Daoy (cell line): ENCODE results near the gene PPARG. TPM values are rescaled to one million over a fixed set of nuclear protein-coding genes. Genes with fewer than 3 reads are reported as not detected.
A peak's percentile ranks its signal among the peaks of the same experiment; 100 is the strongest.
"Not testable (repeated sequence)": the region's sequence is repeated elsewhere in the genome, so short reads cannot be mapped to it uniquely, and the experiment has no call there.

Source experiments
- DNase-seq: peaks from one replicate; pipeline ENCODE4 v3.0.0-alpha.2; 2015; ENCODE audit warnings: low read depth
- total RNA-seq: library from RNA; depleted of rRNA; stranded (reverse); fragments of >200 nt; shearing (Covaris generic); gene quantifications from 2 replicates; pipeline ENCODE4 v1.2.3, GENCODE V29; 2014

PPARG gene
- total RNA-seq, 1 experiment from 2014 or later = 76.2 TPM

DNA sequence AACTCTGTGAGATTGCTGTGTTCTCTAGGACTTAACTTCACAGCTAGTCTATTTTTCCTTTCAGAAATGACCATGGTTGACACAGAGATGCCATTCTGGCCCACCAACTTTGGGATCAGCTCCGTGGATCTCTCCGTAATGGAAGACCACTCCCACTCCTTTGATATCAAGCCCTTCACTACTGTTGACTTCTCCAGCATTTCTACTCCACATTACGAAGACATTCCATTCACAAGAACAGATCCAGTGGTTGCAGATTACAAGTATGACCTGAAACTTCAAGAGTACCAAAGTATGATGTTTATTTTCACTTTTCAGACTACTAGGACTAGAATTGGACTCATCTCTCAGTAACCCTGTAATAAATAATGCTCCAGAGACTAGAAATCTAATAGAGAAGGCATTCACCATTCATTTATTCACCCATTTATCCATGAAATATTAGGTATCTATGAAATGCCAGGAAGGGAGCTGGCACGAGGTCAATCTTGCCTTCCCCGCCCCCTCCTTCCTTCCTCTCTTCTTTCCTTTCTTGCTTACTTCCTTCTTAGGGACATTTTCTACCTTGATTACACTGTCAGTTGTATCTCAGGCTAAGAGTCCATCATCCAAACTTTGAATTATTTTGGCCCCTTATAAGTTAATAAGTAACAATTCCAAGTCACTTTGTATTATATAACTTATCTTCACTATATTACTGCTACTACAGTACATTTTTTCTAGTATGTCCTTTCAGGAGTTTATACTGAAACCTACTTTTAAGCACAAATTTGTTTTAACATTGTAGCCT, 91.0 kb downstream of the PPARG start:
- DNase-seq = no peak

DNA sequence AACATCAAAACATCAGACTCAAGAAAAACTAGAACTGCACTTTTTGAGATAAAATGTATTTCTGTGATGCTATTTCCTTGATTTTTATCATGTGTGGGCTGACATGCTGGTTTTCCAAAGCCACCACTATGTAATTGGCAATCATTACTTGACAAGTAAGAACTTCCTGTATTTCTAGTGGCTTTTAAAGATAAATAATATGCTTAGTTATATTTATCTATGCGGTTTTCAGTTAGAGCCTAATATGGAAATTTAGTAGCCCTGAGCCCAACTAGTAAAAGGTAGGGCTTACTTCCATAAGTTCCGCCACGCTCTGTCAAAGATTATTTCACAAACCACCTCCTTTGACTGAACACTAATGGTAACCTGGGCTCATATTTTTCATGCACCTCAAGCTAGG, 91.6 kb downstream of the PPARG start:
- DNase-seq = no peak

DNA sequence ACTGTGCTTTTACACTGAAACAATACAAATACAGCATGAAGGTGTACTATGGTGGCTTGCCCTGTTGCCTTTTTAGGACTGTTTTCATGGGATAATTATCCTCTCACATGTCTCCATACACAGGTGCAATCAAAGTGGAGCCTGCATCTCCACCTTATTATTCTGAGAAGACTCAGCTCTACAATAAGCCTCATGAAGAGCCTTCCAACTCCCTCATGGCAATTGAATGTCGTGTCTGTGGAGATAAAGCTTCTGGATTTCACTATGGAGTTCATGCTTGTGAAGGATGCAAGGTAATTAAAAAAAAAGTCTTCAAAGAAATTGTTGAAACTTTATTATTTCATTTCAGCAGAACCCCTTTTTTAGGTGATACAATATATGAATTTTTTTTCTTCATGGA, 92.3 kb downstream of the PPARG start:
- no peak for DNase-seq

DNA sequence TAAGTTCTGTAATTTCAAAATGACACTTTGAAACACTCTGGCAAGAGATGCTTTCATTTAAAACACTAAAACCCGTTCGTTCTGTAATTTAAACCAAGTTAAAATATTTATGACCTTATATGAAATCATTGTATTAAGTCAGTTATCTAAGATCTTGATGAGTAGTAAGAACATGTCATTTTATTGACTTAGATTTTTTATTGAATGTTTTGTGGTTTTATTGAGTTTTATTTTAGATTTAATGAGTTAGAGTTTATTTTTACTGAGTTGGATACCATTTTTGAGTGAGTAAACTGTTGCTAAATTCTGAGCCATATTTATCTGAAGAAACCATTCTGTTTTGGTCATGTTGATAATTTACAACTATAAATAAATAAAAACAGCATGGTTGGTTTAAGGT, 94.3 kb downstream of the PPARG start:
- DNase-seq = no peak

DNA sequence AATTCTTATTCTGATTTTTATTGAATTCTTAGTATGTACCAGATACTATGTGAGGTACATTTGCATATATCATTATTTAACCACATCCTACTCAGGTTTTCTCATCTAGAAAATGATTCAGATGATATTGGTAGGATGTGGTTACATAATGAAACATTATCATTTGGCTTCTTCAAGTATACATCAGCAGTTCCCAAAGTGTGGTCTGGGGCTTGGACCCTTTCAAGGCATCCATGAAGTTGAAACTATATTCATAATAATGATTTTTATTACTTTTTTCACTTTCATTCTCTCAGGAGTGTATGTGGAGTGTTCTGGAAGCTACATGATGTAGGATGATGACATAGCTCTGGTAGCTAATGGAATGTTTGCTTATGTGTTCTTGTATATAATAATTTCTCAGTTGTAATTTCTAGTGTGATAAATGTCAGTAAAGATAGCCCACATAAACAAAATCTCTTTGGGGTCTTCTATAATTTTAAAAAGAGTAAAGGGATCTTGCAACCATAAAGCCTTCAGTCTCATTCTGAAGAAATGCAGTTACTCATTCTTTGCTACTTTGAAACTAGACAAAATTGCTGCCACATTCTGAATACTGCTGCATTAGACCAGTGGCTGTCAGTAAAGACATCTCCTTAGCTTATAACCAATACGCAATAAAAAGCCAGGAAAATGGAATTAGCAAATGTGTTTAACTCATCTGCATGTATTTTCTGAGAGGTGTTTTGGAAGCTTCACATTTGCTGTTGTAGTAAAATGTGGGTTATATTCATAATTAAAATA, 95.8 kb downstream of the PPARG start:
- DNase-seq = no peak

DNA sequence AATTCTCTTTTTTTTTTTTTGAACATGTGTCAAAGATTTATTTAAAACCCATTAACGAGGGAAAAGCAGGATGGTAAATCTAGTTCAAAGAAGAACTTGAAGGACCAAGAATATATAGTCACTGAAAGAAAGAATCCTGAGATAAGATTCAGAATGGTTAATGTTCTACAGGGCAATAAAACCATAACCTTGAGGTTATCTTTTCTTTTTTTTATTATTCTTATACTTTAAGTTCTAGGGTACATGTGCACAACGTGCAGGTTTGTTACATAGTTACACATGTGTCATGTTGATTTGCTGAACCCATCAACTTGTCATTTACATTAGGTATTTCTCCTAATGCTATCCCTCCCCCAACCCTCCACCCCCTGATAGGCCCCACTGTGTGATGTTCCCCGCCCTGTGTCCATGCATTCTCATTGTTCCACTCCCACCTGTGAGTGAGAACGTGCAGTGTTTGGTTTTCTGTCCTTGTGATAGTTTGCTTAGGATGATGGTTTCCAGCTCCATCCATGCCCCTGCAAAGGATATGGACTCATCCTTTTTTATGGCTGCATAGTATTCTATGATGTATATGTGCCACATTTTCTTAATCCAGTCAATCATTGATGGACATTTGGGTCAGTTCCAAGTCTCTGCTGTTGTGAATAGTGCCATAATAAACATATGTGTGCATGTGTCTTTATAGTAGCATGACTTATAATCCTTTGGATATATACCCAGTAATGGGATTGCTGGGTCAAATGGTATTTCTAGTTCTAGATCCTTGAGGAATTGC, 97.8 kb downstream of the PPARG start:
- DNase-seq = not testable (repeated sequence)

DNA sequence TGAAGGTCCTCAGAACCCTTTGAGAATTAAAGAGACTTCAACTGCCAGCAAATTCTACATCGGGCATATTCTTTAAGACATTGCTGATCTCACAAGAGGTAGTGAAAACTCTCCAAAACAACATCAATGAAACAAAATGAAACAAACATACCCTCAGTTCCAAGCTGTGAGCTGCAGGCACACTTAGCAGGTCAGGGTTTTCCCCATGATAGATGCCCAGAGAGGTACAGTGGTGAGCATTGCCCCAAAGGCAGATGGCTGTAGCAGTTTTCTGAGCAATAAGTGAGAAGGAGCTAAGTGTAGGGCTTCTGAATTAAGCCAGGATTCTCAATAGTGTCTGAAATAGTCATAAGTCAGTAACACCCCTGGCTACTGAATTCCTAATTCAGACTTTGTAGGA, 99.3 kb downstream of the PPARG start:
- no peak for DNase-seq

DNA sequence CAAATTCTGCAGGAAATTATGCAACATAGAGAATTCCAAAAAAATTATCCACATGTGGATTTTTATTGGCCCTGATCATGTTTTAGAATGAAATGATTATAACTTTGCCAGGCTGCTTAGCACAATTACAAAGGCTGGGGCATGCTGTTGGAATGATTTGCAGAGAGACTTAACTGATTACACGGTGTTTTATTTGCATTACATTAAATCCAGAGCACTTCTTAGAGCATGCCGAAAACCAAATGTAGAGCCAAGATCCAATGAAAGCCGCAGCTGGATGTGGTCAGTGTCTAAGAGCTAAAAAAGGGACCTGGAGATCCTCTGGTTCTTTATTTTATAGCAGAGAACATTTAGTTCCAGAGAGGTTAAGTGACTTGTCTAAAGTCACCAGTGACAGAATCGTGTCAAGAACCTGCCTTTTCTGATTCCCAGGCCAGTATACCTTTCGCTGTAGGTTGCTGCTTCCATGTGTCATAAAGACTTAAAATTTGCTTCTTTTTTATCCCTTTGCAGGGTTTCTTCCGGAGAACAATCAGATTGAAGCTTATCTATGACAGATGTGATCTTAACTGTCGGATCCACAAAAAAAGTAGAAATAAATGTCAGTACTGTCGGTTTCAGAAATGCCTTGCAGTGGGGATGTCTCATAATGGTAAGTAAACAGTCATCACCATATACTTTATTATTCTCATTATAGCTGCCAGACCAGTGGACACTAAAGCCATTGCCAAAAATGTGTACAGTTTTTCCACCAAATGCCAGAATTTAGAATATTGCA, 103.4 kb downstream of the PPARG start:
- no peak for DNase-seq

DNA sequence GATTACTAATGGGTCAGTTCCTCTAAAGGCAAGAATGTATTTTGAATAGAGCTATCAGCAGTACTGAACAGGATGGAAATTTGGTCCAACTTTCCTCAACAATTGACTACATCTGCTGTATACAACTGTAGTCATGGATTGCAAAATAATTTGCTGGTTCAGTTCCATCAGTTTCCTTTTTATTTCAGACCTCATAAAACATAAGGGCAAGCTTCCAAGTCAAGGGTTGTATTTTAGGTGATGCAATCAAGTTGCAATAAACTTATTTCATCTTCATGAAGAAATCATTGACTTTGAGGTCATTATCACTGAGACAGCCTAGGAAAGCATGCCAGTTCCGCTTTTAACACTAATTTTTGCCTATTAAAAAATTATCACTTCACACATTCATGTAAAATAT, 105.0 kb downstream of the PPARG start:
- DNase-seq = no peak

DNA sequence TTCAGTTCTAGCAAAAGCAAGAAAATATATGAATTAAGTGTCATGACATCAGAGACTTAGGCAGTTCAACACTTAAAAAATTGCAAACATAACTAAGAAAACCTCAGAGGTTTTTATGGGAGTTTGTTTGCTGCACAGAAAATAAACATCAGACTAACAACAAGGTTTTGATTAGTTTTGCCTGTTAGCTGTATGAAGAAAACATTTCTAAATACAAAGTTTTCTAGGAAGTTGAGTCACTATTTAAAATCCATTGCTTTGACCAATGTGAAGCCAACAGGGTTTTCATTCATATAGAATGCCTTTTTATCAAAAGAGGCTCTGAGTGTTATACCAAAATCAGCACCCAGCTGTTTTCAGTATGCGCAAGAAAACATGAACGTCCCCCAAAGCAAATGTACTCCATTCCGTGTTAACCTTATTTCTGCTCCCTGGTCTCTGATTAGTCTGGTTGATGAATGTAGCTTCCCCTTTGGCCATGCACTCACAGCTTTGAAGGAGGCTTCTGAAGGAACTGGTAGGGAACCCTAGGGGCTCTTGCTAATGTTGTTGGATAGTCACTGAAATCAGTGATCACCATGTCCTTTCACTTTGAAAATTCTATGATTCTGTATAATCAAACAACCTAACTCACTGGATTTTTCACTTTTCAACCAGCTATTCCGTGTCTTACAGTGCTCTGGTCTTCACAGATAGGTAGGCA, 105.8 kb downstream of the PPARG start:
- DNase-seq = no peak

DNA sequence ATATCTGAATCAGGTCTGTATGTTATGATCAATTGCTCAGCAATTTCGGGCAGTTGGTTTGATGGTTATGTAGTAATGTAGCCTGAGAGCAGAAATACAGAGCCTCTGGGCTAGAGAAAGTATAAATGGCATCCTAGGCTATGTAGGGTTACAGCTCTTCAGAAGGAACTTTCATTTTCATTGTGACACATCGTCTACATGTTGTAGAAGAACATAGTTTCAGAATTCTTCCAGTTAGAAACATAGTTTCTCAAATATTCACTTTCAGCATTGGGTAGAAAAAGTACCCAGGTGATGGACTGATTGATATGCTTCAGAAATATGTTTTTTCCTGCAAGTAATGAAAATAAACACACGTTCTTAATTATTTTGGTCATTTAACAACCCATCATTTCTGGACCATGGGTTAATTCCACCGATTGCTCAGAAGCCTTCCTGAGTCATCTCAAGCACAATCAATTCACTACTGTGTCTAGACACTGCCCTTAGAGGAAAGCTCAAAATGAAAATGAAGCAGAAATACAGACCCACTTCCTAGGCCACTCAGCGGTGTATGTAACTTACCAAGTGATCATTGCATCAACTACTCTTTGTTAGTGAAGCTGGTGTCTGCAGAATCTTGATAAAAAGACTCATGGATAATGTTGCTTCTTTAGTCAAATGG, 106.6 kb downstream of the PPARG start:
- no peak for DNase-seq

DNA sequence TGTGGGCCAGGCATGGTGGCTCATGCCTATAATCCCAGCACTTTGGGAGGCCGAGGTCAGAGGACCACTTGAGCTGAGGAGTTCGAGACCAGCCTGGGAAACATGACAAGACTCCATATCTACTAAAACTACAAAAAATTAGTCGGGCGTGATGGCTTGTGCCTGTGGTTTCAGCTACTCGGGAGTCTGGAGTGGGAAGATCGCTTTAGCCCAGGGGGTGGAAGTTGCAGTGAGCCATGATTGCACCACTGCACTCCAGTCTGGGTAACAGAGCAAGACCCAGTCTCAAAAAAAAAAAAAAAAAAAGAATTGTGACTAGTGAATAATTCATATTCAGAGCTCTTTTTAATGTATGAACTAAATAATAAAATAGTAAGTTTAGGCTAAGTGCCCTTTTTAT, 107.6 kb downstream of the PPARG start:
- DNase-seq = no peak

DNA sequence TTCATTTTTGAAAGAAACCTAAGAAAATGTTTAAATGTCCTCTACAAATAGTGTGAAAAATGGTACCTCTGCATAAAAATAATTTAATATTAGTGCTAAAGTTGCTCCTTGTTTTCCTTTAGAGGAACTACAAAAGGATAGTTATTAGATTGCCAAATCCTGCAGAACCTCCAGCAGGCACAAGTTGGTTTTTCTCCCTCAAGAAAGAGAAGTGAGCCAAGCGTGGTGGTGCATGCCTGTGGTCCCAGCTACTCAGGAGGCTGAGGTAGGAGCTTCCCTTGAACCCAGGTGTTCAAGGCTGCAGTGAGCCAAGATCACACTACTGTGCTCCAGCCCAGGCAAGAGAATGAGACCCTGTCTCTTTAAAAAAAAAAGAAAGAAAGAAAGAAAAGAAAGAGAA, 110.4 kb downstream of the PPARG start:
- DNase-seq = no peak

DNA sequence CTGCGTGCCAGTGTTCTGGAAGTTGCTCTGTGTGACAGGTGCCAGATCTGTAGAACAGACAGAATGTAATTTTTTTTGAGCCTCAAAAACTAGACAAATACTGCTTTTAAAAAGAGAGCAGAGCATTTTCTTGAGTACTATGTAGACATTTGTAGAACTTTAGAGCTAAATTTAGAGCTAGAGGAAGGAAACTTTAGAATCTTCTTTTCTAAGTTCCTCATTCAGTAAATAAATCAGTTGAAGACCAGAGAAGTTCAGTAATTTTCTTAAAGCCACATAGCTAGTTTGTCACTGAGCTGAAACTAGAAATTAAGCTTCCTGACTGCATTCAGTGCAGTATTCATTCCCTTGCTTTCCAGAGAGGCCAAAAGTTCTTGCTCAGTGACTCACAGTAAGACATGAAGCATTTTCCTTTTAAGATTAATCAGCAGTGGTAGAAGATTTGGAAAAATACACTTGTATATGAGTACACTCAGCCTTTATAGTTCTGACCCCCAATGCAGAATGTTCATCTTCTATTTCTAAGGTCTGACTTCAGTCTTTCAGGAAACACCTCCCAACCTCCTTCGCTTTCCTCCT, 111.8 kb downstream of the PPARG start:
- DNase-seq = peak; percentile 48

DNA sequence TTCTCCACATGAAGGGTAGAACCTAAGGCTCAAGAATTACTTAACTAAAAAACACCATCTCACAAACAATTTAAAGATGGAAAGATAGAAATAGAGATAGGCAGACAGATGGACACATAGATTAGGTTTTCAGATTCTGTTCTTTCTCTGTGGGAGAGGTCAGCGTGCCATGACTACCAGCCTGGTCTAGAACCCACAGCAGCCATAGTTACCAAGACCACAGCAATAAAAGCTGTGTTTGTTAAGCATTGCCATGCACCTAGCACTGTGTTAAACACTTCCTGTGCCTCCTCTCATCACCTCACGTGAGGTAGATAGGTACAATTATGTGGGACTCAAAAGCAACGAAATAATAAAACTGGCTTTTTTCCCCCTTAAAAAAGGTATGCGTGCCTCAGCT, 112.3 kb downstream of the PPARG start:
- DNase-seq = no peak

DNA sequence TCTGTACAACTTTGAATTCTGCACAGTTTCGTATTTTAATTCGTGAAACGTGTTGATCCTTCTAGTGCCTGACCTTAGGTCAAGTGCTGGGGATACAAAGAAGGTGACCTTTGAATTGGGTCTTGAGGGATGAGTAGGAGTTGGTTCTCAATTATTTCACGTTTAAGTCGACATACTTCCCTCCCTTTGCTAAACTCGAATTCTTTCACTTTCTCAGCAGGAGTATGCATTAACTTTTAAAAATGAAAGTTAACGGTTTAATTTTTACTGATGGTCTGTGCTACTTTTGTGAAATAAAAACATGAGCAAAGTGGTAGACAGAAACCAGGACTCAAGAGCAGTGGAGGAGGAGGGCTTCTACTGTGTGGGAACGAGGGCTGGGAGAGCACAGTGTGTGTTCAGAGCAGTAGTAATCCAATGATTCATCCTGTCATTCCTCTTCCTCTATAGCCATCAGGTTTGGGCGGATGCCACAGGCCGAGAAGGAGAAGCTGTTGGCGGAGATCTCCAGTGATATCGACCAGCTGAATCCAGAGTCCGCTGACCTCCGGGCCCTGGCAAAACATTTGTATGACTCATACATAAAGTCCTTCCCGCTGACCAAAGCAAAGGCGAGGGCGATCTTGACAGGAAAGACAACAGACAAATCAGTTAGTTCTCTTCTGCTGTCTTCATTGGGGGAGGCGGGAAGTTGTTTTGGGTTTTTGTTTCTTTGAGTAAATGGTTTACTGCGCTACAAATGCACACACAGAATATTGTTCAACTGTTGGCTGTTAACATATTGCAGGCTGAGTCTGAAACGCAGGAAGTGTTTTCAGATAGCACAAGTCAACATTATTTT, 116.8 kb downstream of the PPARG start:
- peak; percentile 90 for DNase-seq

DNA sequence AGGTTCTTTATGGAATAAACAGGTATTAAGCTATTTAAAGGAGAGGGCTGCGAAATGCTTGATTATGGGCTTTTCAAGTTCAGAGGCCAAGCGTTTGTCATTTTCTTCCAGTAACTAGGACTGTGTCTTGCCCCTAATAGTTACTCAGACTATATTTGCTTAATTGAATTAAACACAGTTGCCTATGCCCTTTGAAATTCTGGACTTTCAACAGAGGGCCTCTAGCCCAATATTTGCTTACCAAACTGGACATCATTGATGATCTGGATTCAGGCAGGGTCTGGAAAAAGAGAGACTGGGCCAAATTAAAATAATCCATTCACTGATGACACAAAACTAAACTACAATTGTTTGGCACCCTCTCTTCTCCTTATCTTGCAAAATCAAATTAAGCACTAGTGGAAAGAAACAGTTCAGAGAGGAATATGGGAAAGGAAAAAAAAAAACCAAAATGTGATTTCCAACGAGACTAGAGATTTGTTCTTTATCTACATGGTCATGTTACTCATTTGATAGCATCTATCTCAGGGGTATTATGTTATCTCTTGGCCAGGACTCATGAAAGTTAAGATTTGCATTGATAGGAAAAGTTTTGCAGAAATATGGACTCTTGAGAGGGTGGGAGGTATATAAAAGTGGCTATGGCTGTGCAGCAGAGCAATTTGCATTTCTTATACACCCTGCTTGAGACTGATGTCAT, 120.3 kb downstream of the PPARG start:
- DNase-seq = no peak
